Measurements from ENCODE around the gene FUZ. TPM values are rescaled to one million over a fixed set of nuclear protein-coding genes. Genes with fewer than 3 reads are reported as not detected.
A peak's percentile ranks its signal among the peaks of the same experiment; 100 is the strongest.

Gene FUZ
- total RNA-seq, 4 donors from 2014 or later = 10.5 to 28.8 (median 23.3) TPM

DNA sequence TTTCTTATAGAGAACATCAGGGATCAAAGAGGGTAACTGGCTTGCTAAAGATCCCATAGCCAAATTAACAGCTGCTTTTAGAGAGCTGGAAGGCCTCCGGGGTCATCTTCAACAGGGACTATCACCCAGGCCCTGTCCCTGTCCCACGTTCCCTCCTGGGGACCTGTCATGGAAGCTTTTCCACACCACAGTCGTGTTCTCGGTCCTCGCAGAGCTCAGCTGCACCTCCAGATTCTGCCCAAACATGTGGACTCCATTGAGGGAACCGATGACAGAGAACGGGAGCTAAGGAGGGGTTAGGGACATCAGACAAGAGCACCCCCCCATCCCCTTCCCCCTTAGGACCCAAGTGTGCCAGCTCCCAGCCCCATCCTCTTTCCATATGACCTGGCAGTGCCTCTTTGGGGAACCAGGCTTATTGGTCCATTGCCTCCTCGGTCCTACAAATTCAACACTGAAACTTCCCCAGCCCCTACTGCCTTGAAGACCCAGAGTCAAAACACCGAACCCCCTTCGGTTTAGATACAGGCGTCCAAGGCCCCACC lies 568 bp downstream of the FUZ start:
- H3K9me3 ChIP-seq = no peaks in the 10 kb centered on the region
- intact Hi-C loops (cut with DNase I; ENCODE audit: low total_unique reads) = no loop called here
- H3K36me3 ChIP-seq = no peaks in the 10 kb centered on the region
- H3K4me1 ChIP-seq = peaks cover 0 to 4% of the 10 kb centered on the region in 2 donors
- peak overlapping the region; percentile 92 to 97 for H3K27ac ChIP-seq
- no peak for DNase-seq
- TF ChIP-seq, protein P1, sequence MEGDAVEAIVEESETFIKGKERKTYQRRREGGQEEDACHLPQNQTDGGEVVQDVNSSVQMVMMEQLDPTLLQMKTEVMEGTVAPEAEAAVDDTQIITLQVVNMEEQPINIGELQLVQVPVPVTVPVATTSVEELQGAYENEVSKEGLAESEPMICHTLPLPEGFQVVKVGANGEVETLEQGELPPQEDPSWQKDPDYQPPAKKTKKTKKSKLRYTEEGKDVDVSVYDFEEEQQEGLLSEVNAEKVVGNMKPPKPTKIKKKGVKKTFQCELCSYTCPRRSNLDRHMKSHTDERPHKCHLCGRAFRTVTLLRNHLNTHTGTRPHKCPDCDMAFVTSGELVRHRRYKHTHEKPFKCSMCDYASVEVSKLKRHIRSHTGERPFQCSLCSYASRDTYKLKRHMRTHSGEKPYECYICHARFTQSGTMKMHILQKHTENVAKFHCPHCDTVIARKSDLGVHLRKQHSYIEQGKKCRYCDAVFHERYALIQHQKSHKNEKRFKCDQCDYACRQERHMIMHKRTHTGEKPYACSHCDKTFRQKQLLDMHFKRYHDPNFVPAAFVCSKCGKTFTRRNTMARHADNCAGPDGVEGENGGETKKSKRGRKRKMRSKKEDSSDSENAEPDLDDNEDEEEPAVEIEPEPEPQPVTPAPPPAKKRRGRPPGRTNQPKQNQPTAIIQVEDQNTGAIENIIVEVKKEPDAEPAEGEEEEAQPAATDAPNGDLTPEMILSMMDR (IDR thresholded peaks at IDR 0.05) = no peak
- no peak for TF ChIP-seq POLR2A (IDR thresholded peaks at IDR 0.05)
- peak overlapping the region; percentile 65 to 70 for H3K4me3 ChIP-seq
- no peaks in the 10 kb centered on the region for H3K27me3 ChIP-seq

DNA sequence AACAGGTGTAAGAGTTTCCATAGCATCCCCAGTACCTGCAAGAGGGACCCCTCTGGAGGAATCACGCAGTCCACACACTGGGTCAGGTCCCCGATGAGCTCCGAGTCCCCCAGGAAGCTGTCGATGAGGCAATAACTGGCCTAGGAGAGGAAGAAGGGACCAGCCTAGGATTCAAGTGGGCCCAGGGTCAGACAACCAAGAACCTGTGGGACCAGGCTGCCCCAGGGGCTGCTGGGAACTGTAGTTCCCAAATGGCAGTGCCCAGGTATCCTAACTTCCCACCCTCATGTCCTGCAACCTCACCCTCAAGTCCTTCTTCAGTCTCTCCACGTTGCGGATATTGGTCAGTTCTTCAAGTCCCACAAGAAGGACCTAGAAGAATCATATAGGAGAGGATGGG lies 1.8 kb downstream of the FUZ start:
- no peak overlapping the region for H3K27ac ChIP-seq
- peaks cover 0 to 4% of the 10 kb centered on the region in 2 donors for H3K4me1 ChIP-seq
- no peak for DNase-seq
- TF ChIP-seq POLR2A (IDR thresholded peaks at IDR 0.05) = no peak
- TF ChIP-seq, protein P1 (IDR thresholded peaks at IDR 0.05) = no peak
- H3K9me3 ChIP-seq = no peaks in the 10 kb centered on the region
- H3K4me3 ChIP-seq = no peak overlapping the region
- no peaks in the 10 kb centered on the region for H3K27me3 ChIP-seq
- no peaks in the 10 kb centered on the region for H3K36me3 ChIP-seq
- intact Hi-C loops (cut with DNase I; ENCODE audit: low total_unique reads) = no loop called here

DNA sequence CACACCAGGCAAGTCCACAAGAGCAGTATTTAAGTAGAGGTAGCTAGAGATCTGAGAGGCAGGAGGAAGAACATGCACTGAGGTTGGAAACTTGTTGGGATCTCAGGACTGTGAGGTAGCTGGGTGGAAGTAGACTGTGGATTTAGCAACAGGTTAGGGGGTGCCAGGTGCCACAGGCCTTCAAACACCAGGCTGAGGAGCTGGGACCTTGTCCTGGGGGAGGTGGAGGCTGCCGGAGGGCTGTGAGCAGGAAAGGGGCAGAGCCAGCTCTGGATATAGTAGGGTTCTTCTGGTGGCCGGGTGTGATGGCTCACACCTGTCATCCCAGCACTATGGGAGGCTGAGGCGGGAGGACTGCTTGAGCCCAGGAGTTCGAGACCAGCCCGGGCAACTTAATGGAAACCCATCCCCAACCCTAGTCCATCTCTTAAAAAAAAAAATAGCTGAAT lies 3.1 kb downstream of the FUZ start:
- no peak for DNase-seq
- peak overlapping the region; percentile 67 to 88 for H3K4me3 ChIP-seq
- no peaks in the 10 kb centered on the region for H3K9me3 ChIP-seq
- intact Hi-C loops (cut with DNase I; ENCODE audit: low total_unique reads) = loop anchor here (5.0 kb wide), 1 partner anchor 43 kb away; the partner anchor contains the start of gene AP2A1
- H3K36me3 ChIP-seq = no peaks in the 10 kb centered on the region
- peaks cover 0 to 4% of the 10 kb centered on the region in 2 donors for H3K4me1 ChIP-seq
- peak overlapping the region; percentile 86 to 89 for H3K27ac ChIP-seq
- no peaks in the 10 kb centered on the region for H3K27me3 ChIP-seq
- TF ChIP-seq, protein P1 (IDR thresholded peaks at IDR 0.05) = no peak
- no peak for TF ChIP-seq POLR2A (IDR thresholded peaks at IDR 0.05)

DNA sequence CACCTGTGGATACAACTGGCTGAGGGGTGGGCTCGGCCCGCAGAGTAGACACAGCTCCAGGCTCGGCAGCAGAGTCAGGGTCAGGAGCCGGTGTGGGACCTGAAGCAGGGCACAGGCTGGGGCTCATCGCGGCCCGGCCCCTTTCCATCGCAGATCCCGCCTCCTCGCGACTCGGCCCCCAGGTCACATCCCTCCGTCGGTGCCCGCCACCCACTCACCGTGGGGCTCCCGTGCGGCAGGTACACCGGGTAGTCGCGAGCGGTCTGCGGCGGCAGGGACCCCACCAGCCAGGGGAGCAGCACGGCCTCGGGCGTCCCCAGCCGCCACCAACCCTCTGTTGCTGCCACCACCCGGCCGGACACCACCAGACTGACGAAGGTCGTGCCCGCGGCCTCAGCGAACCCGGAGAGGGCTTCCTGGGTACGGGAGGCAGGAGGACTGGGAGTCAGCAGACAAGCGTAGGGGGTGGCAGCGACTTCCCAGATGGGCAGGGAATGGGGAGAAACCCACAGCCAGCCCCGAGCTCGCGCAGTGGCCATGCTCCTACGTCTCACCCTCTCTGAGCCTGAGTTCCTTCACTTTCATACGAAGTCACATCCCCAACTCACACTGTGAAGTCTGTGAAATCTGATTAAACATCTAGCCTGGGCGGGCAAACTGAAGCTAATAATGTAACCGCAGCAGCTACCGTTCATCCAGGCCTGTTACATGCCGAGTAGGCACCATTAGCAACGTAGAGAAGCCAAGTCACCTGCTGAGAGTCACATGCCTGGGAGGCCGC lies 3.7 kb downstream of the FUZ start:
- no peaks in the 10 kb centered on the region for H3K9me3 ChIP-seq
- DNase-seq = peak in 1 of 2 donors; percentile 39
- TF ChIP-seq, protein P1 (IDR thresholded peaks at IDR 0.05) = peak in 2 of 4 experiments; percentile 5 to 17
- TF ChIP-seq POLR2A (IDR thresholded peaks at IDR 0.05) = no peak
- peak overlapping the region; percentile 86 to 89 for H3K27ac ChIP-seq
- H3K4me3 ChIP-seq = peak overlapping the region; percentile 67 to 88
- no peaks in the 10 kb centered on the region for H3K36me3 ChIP-seq
- no peaks in the 10 kb centered on the region for H3K27me3 ChIP-seq
- intact Hi-C loops (cut with DNase I; ENCODE audit: low total_unique reads) = loop anchor here (5.0 kb wide), 1 partner anchor 42 kb away; the partner anchor contains the start of gene AP2A1
- peaks cover 0 to 4% of the 10 kb centered on the region in 2 donors for H3K4me1 ChIP-seq

DNA sequence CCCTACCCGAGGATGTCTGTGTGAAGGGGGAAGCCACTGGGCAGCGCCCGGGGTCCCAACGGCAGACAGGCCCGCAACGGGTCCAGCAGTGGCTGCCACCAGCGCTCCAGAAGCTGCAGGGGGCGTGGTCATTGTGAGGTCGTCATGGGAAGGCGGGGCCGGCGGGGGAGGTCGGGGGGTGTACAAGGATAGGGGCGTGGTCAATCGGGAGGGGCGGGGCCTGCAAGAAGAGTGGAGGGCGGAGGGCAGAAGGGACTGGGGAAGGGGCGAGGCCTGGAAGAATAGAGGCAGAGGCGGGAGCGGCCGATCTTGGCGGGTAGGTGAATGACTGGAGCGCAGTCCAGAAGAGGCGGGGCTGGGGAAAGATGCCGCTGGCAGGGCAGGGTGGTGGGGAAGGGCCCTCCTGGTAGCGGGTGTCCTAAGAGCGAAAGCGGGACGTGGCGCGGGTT lies 4.4 kb downstream of the FUZ start:
- no peaks in the 10 kb centered on the region for H3K27me3 ChIP-seq
- peak overlapping the region; percentile 86 to 89 for H3K27ac ChIP-seq
- H3K9me3 ChIP-seq = no peaks in the 10 kb centered on the region
- peak; percentile 93 to 97 for DNase-seq
- H3K36me3 ChIP-seq = no peaks in the 10 kb centered on the region
- H3K4me3 ChIP-seq = peak overlapping the region; percentile 67 to 88
- TF ChIP-seq, protein P1 (IDR thresholded peaks at IDR 0.05) = no peak
- TF ChIP-seq POLR2A (IDR thresholded peaks at IDR 0.05) = peak; percentile 58 to 67
- peaks cover 0 to 4% of the 10 kb centered on the region in 2 donors for H3K4me1 ChIP-seq
- intact Hi-C loops (cut with DNase I; ENCODE audit: low total_unique reads) = loop anchor here (5.0 kb wide), 1 partner anchor 41 kb away; the partner anchor contains the start of gene AP2A1
